IMR-90 (cell line): Measurements from ENCODE around the gene CERK. TPM values are rescaled to one million over a fixed set of nuclear protein-coding genes. Genes with fewer than 3 reads are reported as not detected.

Experiments used
- ATAC-seq: fragments of 200-7000 bp; cut with Tn5 transposase; 2 replicates; pipeline ENCODE4 v1.9.1; 2020; ENCODE audit warnings: low read depth, mild to moderate bottlenecking, moderate library complexity
- BruUV-seq: library from RNA; stranded (reverse); fragments of 400-500 nt; replicated peaks from 2 replicates; lab custom pipeline; 2021; lab: Mats Ljungman, UMichigan
- CTCF ChIA-PET: fragments of 300-600 bp; formaldehyde crosslinking; extraction: SDS; loops from one replicate; lab custom pipeline; 2021; ENCODE audit warnings: antibody characterized with exemption; lab: Yijun Ruan, JAX
- POLR2A ChIA-PET: fragments of 300-600 bp; sonication (Branson Sonifier 250); formaldehyde crosslinking; loops from one replicate; lab custom pipeline; 2022; ENCODE audit warnings: antibody characterized with exemption; ENCODE audit not compliant: unreplicated experiment; lab: Charles Lee
- DNase-seq: peaks from one replicate; pipeline ENCODE4 v3.0.0; 2013
- H2AFZ ChIP-seq: replicated peaks from 2 replicates; pipeline ENCODE3; 2013; ENCODE audit warnings: low read length, mild to moderate bottlenecking; ENCODE audit not compliant: poor library complexity
- H2AK5ac ChIP-seq: 2 replicates; pipeline ENCODE4 v1.6.1; 2013; ENCODE audit warnings: low read depth, low read length, inconsistent platforms
- H2AK9ac ChIP-seq: replicated peaks from 2 replicates; pipeline ENCODE3; 2013; ENCODE audit warnings: mild to moderate bottlenecking, low read depth, low read length, moderate library complexity; ENCODE audit not compliant: poor library complexity
- H2BK120ac ChIP-seq: 2 replicates; pipeline ENCODE4 v1.6.1; 2013; ENCODE audit warnings: low read depth, low read length, inconsistent platforms
- H2BK15ac ChIP-seq: 3 replicates; pipeline ENCODE4 v1.6.1; 2013; ENCODE audit warnings: low read depth, low read length, inconsistent platforms
- H2BK20ac ChIP-seq: 2 replicates; pipeline ENCODE4 v1.6.1; 2013; ENCODE audit warnings: low read depth, mild to moderate bottlenecking, inconsistent platforms, low read length, moderate library complexity
- H2BK5ac ChIP-seq: 2 replicates; pipeline ENCODE4 v1.6.1; 2013; ENCODE audit warnings: mild to moderate bottlenecking, low read depth, low read length, inconsistent platforms; ENCODE audit not compliant: poor library complexity, severe bottlenecking
- H3K14ac ChIP-seq: replicated peaks from 2 replicates; pipeline ENCODE4 v1.6.1; 2013; ENCODE audit warnings: low read depth, low read length, inconsistent platforms
- H3K18ac ChIP-seq: 2 replicates; pipeline ENCODE4 v1.6.1; 2013; ENCODE audit warnings: low read depth, low read length, control low read depth
- H3K23ac ChIP-seq: 2 replicates; pipeline ENCODE4 v1.6.1; 2013; ENCODE audit warnings: low read depth, low read length, inconsistent platforms
- H3K27ac ChIP-seq: 2 replicates; pipeline ENCODE4 v1.5.1; 2013; ENCODE audit warnings: mild to moderate bottlenecking, control low read depth, low read length; ENCODE audit not compliant: insufficient read depth
- H3K27me3 ChIP-seq: 2 replicates; pipeline ENCODE4 v1.6.1; 2013; ENCODE audit warnings: low read length; ENCODE audit not compliant: control insufficient read depth, insufficient read depth
- H3K36me3 ChIP-seq: 2 replicates; pipeline ENCODE4 v1.6.1; 2013; ENCODE audit warnings: low read length, mixed read lengths; ENCODE audit not compliant: control insufficient read depth, insufficient read depth
- H3K4ac ChIP-seq: 2 replicates; pipeline ENCODE4 v1.6.1; 2013; ENCODE audit warnings: low read depth, low read length, inconsistent platforms
- H3K4me1 ChIP-seq: 2 replicates; pipeline ENCODE4 v1.6.1; 2013; ENCODE audit warnings: low read length, mixed read lengths; ENCODE audit not compliant: control insufficient read depth, insufficient read depth
- H3K4me2 ChIP-seq: 2 replicates; pipeline ENCODE4 v1.6.1; 2013; ENCODE audit warnings: low read depth, mild to moderate bottlenecking, control low read depth, low read length, moderate library complexity
- H3K4me3 ChIP-seq: 2 replicates; pipeline ENCODE4 v1.5.1; 2013; ENCODE audit warnings: low read depth, mild to moderate bottlenecking, control low read depth, low read length, moderate library complexity; ENCODE audit not compliant: insufficient read depth
- H3K56ac ChIP-seq: 2 replicates; pipeline ENCODE4 v1.6.1; 2013; ENCODE audit warnings: low read length, inconsistent platforms; ENCODE audit not compliant: insufficient read depth; ENCODE audit errors: extremely low read depth
- H3K79me1 ChIP-seq, 2 experiments: 2 replicates each; pipeline ENCODE4 v1.6.1; 2013; ENCODE audit warnings: low read length in 2 of 2, inconsistent platforms in 1 of 2, low read depth in 1 of 2
- H3K9ac ChIP-seq: 2 replicates; pipeline ENCODE4 v1.6.1; 2013; ENCODE audit warnings: low read depth, low read length, control low read depth
- H3K9me1 ChIP-seq: 2 replicates; pipeline ENCODE4 v1.6.1; 2013; ENCODE audit warnings: low read length, inconsistent platforms; ENCODE audit not compliant: insufficient read depth
- H3K9me3 ChIP-seq: 2 replicates; pipeline ENCODE4 v1.6.1; 2013; ENCODE audit warnings: low read length; ENCODE audit not compliant: control insufficient read depth, insufficient read depth
- H4K20me1 ChIP-seq: 2 replicates; pipeline ENCODE4 v1.6.1; 2013; ENCODE audit warnings: low read length, inconsistent platforms; ENCODE audit not compliant: insufficient read depth
- H4K5ac ChIP-seq: 2 replicates; pipeline ENCODE4 v1.6.1; 2013; ENCODE audit warnings: mild to moderate bottlenecking, low read depth, low read length, control low read depth
- H4K8ac ChIP-seq, 2 experiments: 2 replicates each; pipeline ENCODE4 v1.6.1; 2013; ENCODE audit warnings: low read depth in 2 of 2, low read length in 2 of 2, control low read depth in 1 of 2, inconsistent platforms in 1 of 2
- H4K91ac ChIP-seq: 2 replicates; pipeline ENCODE4 v1.6.1; 2013; ENCODE audit warnings: low read depth, low read length, inconsistent platforms; ENCODE audit not compliant: insufficient read depth
- BHLHE40 ChIP-seq: fragments of 150-350 bp; IDR thresholded peaks from 2 replicates; pipeline ENCODE4 v1.6.1; 2016; ENCODE audit warnings: mild to moderate bottlenecking, low read depth, low read length
- MAZ ChIP-seq: IDR thresholded peaks from 2 replicates; pipeline ENCODE4 v1.6.1; 2012; ENCODE audit warnings: low read depth, mild to moderate bottlenecking, low read length, improper control_type of control experiment, moderate library complexity, borderline replicate concordance
- MXI1 ChIP-seq: IDR thresholded peaks from 2 replicates; pipeline ENCODE4 v1.6.1; 2012; ENCODE audit warnings: low read depth, mild to moderate bottlenecking, low read length, moderate library complexity, borderline replicate concordance
- RAD21 ChIP-seq: IDR thresholded peaks from 2 replicates; pipeline ENCODE4 v1.6.1; 2012; ENCODE audit warnings: low read length, improper control_type of control experiment
- WGBS, 2 experiments: methylation state at CpG; one replicate each; pipeline versions ENCODE4 v1.1.5 to v1.1.7; 2013; ENCODE audit warnings: missing lambda C conversion rate in 2 of 2; ENCODE audit not compliant: insufficient read length in 1 of 2; ENCODE audit errors: extremely low coverage in 2 of 2; 5-methylcytosine and 5-hydroxymethylcytosine counted together
- dilution Hi-C: fragments of 300-500 bp; cut with HindIII; formaldehyde crosslinking; loops from one replicate; pipeline ENCODE4 v1.14.3; 2018; ENCODE audit warnings: low sequenced_read_pairs; ENCODE audit not compliant: unreplicated experiment
- in situ Hi-C: fragments of 300-500 bp; cut with MboI; formaldehyde crosslinking; loops from 3 replicates; pipeline ENCODE4 v1.14.3; 2019; ENCODE audit warnings: low sequenced_read_pairs, inconsistent platforms, mixed read lengths
- intact Hi-C: fragments of 100-400 bp; cut with micrococcal nuclease; formaldehyde crosslinking; loops from 2 replicates; pipeline ENCODE4 v1.10.0; 2022
- polyA plus RNA-seq, 3 experiments: library from polyadenylated mRNA; depleted of rRNA; stranded (reverse); fragments of >200 nt; gene quantifications; 2 replicates each; pipeline ENCODE4 v1.2.3, GENCODE V29; 2012; ENCODE audit warnings: low replicate concordance in 1 of 3
- total RNA-seq: library from RNA; depleted of rRNA; stranded (reverse); fragments of >200 nt; gene quantifications from 2 replicates; pipeline ENCODE4 v1.2.3, GENCODE V29; 2012
- TF ChIP-seq, protein P1 (sequence below): fragments of 150-350 bp; IDR thresholded peaks from 2 replicates; pipeline ENCODE4 v1.6.1; 2017; ENCODE audit warnings: mild to moderate bottlenecking, antibody characterized with exemption, low read length, low read depth

The CERK gene
- total and polyA plus RNA-seq, 2 of the 4 experiments (the other 2 are of a cell fraction): 25.3 to 38.7 TPM

DNA sequence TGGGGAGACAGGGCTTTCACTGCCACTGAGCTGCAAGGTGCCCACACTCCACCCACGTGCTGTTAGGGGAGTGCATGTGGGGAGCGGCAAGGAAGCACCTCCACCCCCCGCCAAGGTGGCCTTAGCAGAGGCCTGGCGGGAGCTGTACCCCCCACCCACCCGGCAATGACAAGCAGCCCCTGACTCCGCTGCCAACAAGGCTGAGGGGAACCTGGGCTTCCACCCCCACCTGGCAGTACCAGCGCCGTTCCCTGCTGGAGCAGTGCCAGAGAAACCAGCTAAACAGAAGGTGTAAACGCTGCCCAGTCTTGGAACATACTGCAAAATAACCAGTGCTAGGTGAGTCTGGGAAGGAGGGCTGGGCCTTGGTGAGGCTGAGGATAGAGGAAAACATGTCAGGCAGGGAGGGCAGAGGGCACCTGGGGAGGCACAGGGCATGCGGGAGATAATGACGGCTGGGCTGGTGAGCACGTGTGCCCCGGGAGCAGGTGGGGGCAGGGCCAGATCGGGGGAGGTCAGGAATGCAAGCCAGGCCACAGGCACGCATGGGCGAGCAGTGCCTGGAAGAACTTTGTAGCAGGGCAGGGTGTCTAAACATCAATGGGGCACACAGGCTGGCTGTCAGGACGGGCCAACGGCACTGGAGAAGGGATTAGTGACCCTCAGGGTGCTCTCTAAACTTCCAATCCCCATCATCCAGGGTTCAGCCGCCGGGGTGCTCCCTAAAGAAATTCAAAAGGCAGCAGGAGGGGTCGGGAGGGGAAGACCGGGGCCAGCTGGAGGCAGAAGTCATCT lies 6.6 kb downstream of the CERK start:
- Histone ChIP-seq H3K4me1 (peaks cover 33% of the 10 kb centered on the region), H3K9ac (no peak overlapping the region), H4K91ac (no peak overlapping the region), H3K14ac (no peak overlapping the region), H3K23ac (no peak overlapping the region), H3K27me3 (no peaks in the 10 kb centered on the region), H3K56ac (no peak overlapping the region), H3K9me1 (peaks cover 21% of the 10 kb centered on the region), H3K9me3 (no peaks in the 10 kb centered on the region), H2AK9ac (no peak overlapping the region), H2BK15ac (no peak overlapping the region), H2AFZ (no peak overlapping the region), H4K5ac (no peak overlapping the region), H2BK120ac (no peak overlapping the region), H3K4me3 (no peak overlapping the region), H3K27ac (no peak overlapping the region), H3K79me1 (peaks cover 32 to 78% of the 10 kb centered on the region in 2 experiments), H2BK20ac (no peak overlapping the region), H3K36me3 (peaks cover 24% of the 10 kb centered on the region), H3K4me2 (no peak overlapping the region), H2AK5ac (0 out of 2 replicates have a peak overlapping the region, but pooled peaks have one; percentile 33), H3K4ac (no peak overlapping the region), H4K20me1 (peaks cover 82% of the 10 kb centered on the region), H2BK5ac (no peak overlapping the region), H3K18ac (no peak overlapping the region), H4K8ac (no peak overlapping the region)
- no peak for DNase-seq
- POLR2A ChIA-PET: no interaction called here
- no TSS peak for BruUV-seq
- WGBS, 2 experiments: 65% methylated on average over 13 of the region's 22 CpGs; no CpG with 5 or more reads in 1 of the 2 experiments
- ATAC-seq: peak; percentile 33
- TF ChIP-seq, protein P1, sequence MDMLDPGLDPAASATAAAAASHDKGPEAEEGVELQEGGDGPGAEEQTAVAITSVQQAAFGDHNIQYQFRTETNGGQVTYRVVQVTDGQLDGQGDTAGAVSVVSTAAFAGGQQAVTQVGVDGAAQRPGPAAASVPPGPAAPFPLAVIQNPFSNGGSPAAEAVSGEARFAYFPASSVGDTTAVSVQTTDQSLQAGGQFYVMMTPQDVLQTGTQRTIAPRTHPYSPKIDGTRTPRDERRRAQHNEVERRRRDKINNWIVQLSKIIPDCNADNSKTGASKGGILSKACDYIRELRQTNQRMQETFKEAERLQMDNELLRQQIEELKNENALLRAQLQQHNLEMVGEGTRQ: peak; percentile 6; the same call in 1 of the 2 replicates
- TF ChIP-seq RAD21 (no peak), MAZ (no peak), BHLHE40 (peak; percentile 60; the same call in 1 of the 2 replicates), MXI1 (0 out of 2 replicates have a peak, but pooled peaks have one; percentile 16)
- dilution Hi-C loops (no loop called here), intact Hi-C loops (no loop called here), in situ Hi-C loops (no loop called here)
- CTCF ChIA-PET: no interaction called here
